ENCODE results near the gene LGR5.

The LGR5 gene

GRCh38 chr12:71439613-71440344, at the start of gene LGR5:
Gene LGR5 (plus strand): TSS chr12:71439798. CDS start chr12:71440081, 283 bp downstream.
- peak; percentile 14 for DNase-seq (ENCODE audit: low read depth)

- DNase-seq (ENCODE audit: low read depth): peak; percentile 82
Measured at GRCh38 chr12:71392521-71393145, 47.0 kb upstream of the LGR5 start.

GRCh38 chr12:71393625-71394024, 46.0 kb upstream of the LGR5 start:
- no peak for DNase-seq (ENCODE audit: low read depth)

- DNase-seq (ENCODE audit: low read depth): no peak
Measured at GRCh38 chr12:71397433-71397954, 42.1 kb upstream of the LGR5 start.

- no peak for DNase-seq (ENCODE audit: low read depth)
Measured at GRCh38 chr12:71399197-71399596, 40.4 kb upstream of the LGR5 start.

- no peak for DNase-seq (ENCODE audit: low read depth)
Measured at GRCh38 chr12:71400481-71400880, 39.1 kb upstream of the LGR5 start.

GRCh38 chr12:71405884-71406283, 33.7 kb upstream of the LGR5 start:
- no peak for DNase-seq (ENCODE audit: low read depth)

GRCh38 chr12:71407732-71408131, 31.9 kb upstream of the LGR5 start:
- DNase-seq (ENCODE audit: low read depth): no peak

GRCh38 chr12:71410844-71411243, 28.8 kb upstream of the LGR5 start:
- DNase-seq (ENCODE audit: low read depth): no peak

- DNase-seq (ENCODE audit: low read depth): no peak
Measured at GRCh38 chr12:71411635-71412034, 28.0 kb upstream of the LGR5 start.

- peak; percentile 53 for DNase-seq (ENCODE audit: low read depth)
Measured at GRCh38 chr12:71415336-71416231, 24.0 kb upstream of the LGR5 start.

GRCh38 chr12:71417181-71417580, 22.4 kb upstream of the LGR5 start:
- no peak for DNase-seq (ENCODE audit: low read depth)

GRCh38 chr12:71420775-71421406, 18.7 kb upstream of the LGR5 start:
- DNase-seq (ENCODE audit: low read depth): no peak

GRCh38 chr12:71425568-71426299, 13.9 kb upstream of the LGR5 start:
- DNase-seq (ENCODE audit: low read depth): no peak

GRCh38 chr12:71426300-71427047, 13.1 kb upstream of the LGR5 start:
- DNase-seq (ENCODE audit: low read depth): peak; percentile 42

GRCh38 chr12:71430756-71431155, 8.8 kb upstream of the LGR5 start:
- DNase-seq (ENCODE audit: low read depth): no peak

- DNase-seq (ENCODE audit: low read depth): no peak
Measured at GRCh38 chr12:71431991-71432390, 7.6 kb upstream of the LGR5 start.

GRCh38 chr12:71432936-71433335, 6.7 kb upstream of the LGR5 start:
- no peak for DNase-seq (ENCODE audit: low read depth)

GRCh38 chr12:71436696-71437095, 2.9 kb upstream of the LGR5 start:
- DNase-seq (ENCODE audit: low read depth): no peak

- peak; percentile 27 for DNase-seq (ENCODE audit: low read depth)
Measured at GRCh38 chr12:71438670-71439361, 782 bp upstream of the LGR5 start.
